Natural killer cell (primary cell): Measurements from ENCODE around the gene BMP8A. TPM values are rescaled to one million over a fixed set of nuclear protein-coding genes. Genes with fewer than 3 reads are reported as not detected.
"Not testable (repeated sequence)": the region's sequence is repeated elsewhere in the genome, so short reads cannot be mapped to it uniquely, and the experiment has no call there.

Experiments
- ATAC-seq, 3 donors: fragments of 150-1000 bp in 2 of 3; fragments of 200-7000 bp in 1 of 3; cut with Tn5 transposase; 1 replicate in 1 of 3; 2 replicates in 2 of 3; pipeline ENCODE4 v1.10.0; 2021; ENCODE audit warnings: mild to moderate bottlenecking in 2 of 3, moderate library complexity in 2 of 3
- DNase-seq, 2 donors: peaks; one replicate each; pipeline versions ENCODE4 v3.0.0 to v3.0.0-alpha.2; 2013 to 2021; ENCODE audit warnings: mixed read lengths in 1 of 2
- H3K27ac ChIP-seq: one replicate; pipeline ENCODE4 v1.5.1; 2013; ENCODE audit warnings: mild to moderate bottlenecking, low read length
- H3K27me3 ChIP-seq: one replicate; pipeline ENCODE4 v1.6.1; 2013; ENCODE audit warnings: low read length; ENCODE audit not compliant: control insufficient read depth, insufficient read depth
- H3K36me3 ChIP-seq: one replicate; pipeline ENCODE4 v1.6.1; 2013; ENCODE audit warnings: low read length; ENCODE audit not compliant: control insufficient read depth, insufficient read depth
- H3K4me1 ChIP-seq: one replicate; pipeline ENCODE4 v1.6.1; 2013; ENCODE audit warnings: low read length; ENCODE audit not compliant: control insufficient read depth, insufficient read depth
- H3K4me3 ChIP-seq: one replicate; pipeline ENCODE4 v1.5.1; 2013; ENCODE audit warnings: low read length
- H3K9me3 ChIP-seq: one replicate; pipeline ENCODE4 v1.6.1; 2013; ENCODE audit warnings: low read length; ENCODE audit not compliant: control insufficient read depth, insufficient read depth
- H3K27ac Mint-ChIP-seq, 2 donors: one replicate each; pipeline ENCODE4 v1.8.0; 2022; ENCODE audit warnings: mild to moderate bottlenecking in 2 of 2, mixed read lengths in 2 of 2, moderate library complexity in 1 of 2
- H3K27me3 Mint-ChIP-seq, 2 donors: one replicate each; pipeline ENCODE4 v1.8.0; 2022; ENCODE audit warnings: low read depth in 2 of 2, mixed read lengths in 2 of 2
- H3K36me3 Mint-ChIP-seq: one replicate; pipeline ENCODE4 v1.8.0; 2022; ENCODE audit warnings: mixed read lengths
- H3K4me1 Mint-ChIP-seq, 2 donors: one replicate each; pipeline ENCODE4 v1.8.0; 2022; ENCODE audit warnings: mixed read lengths in 2 of 2
- H3K4me3 Mint-ChIP-seq: one replicate; pipeline ENCODE4 v1.8.0; 2022; ENCODE audit warnings: mild to moderate bottlenecking, moderate library complexity, mixed read lengths
- H3K9me3 Mint-ChIP-seq, 2 donors: one replicate each; pipeline ENCODE4 v1.8.0; 2022; ENCODE audit warnings: mixed read lengths in 2 of 2
- CTCF ChIP-seq: fragments of 200-600 bp; IDR thresholded peaks from one replicate; pipeline ENCODE4 v1.8.0; 2022; ENCODE audit warnings: antibody characterized with exemption
- WGBS: methylation state at CpG from one replicate; pipeline ENCODE4 v1.1.7; 2013; ENCODE audit warnings: missing lambda C conversion rate; ENCODE audit not compliant: insufficient coverage; 5-methylcytosine and 5-hydroxymethylcytosine counted together
- intact Hi-C: fragments of 100-400 bp; cut with micrococcal nuclease; formaldehyde crosslinking; loops from one replicate; pipeline ENCODE4 v1.14.2; 2022
- total RNA-seq, 4 donors: library from RNA; stranded (reverse); fragments of 120-200 nt in 1 of 4; gene quantifications; one replicate each; pipeline versions ENCODE4 v1.2.3 to v1.2.4, GENCODE V29; 2013 to 2022

Gene BMP8A
- total RNA-seq, 3 donors from 2014 or later (not counting 1 experiment from before 2014, with no cell fraction given): 0.29 to 1.6 (median 0.40) TPM

- ATAC-seq: no peak
- no peaks in the 10 kb centered on the region for H3K4me1 ChIP-seq
- H3K27ac Mint-ChIP-seq: no peak overlapping the region
These were observed 8.2 kb downstream of the BMP8A start for GRCh38 chr1:39499668-39500067.

DNA sequence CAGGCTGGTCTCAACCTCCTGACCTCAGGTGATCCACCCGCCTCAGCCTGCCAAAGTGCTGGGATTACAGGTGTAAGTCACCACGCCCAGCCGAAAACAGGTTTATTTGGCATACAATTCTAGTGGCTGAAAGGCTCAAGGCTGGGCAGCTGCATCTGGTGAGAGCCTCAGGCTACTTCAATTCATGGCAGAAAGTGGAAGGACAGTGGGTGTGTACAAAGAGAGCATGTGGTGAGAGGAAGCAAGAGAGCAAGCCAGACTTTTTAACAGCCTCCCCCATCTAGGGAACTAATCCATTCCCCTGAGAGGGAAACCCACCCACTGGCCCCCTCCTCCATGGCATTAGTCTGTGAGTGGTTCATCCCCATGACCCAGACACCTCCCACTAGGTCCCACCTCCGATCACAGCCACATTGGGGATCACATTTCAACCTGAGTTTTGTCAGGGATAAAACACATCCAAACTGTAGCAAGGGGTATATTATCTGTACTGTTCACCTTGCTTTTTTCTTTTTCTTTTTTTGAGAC, 9.5 kb downstream of the BMP8A start:
- intact Hi-C loops: no loop called here
- Histone ChIP-seq H3K27ac (no peak overlapping the region), H3K27me3 (no peaks in the 10 kb centered on the region), H3K4me1 (no peaks in the 10 kb centered on the region), H3K9me3 (no peaks in the 10 kb centered on the region), H3K36me3 (no peaks in the 10 kb centered on the region), H3K4me3 (no peak overlapping the region)
- Mint-ChIP-seq H3K9me3 (no peaks in the 10 kb centered on the region), H3K27ac (no peak overlapping the region), H3K36me3 (no peaks in the 10 kb centered on the region), H3K4me3 (no peak overlapping the region), H3K4me1 (no peaks in the 10 kb centered on the region), H3K27me3 (peaks cover 0 to 3% of the 10 kb centered on the region in 2 donors)
- DNase-seq: no peak
- 90% methylated on average over 4 of the region's 4 CpGs for WGBS
- ATAC-seq: no peak
- no peak for TF ChIP-seq CTCF

More at GRCh38 chr1:39499668-39500067, 8.2 kb downstream of the BMP8A start:
- H3K27me3 Mint-ChIP-seq: peaks cover 0 to 3% of the 10 kb centered on the region in 2 donors
- Histone ChIP-seq H3K27me3 (no peaks in the 10 kb centered on the region), H3K27ac (no peak overlapping the region), H3K4me3 (no peak overlapping the region), H3K36me3 (no peaks in the 10 kb centered on the region), H3K9me3 (no peaks in the 10 kb centered on the region)
- no peak for DNase-seq
- no peaks in the 10 kb centered on the region for H3K4me1 Mint-ChIP-seq
- intact Hi-C loops: no loop called here
- no peaks in the 10 kb centered on the region for H3K9me3 Mint-ChIP-seq
- no peak overlapping the region for H3K4me3 Mint-ChIP-seq
- H3K36me3 Mint-ChIP-seq: no peaks in the 10 kb centered on the region
- 88% methylated on average over 5 of the region's 5 CpGs for WGBS
- no peak for TF ChIP-seq CTCF

DNA sequence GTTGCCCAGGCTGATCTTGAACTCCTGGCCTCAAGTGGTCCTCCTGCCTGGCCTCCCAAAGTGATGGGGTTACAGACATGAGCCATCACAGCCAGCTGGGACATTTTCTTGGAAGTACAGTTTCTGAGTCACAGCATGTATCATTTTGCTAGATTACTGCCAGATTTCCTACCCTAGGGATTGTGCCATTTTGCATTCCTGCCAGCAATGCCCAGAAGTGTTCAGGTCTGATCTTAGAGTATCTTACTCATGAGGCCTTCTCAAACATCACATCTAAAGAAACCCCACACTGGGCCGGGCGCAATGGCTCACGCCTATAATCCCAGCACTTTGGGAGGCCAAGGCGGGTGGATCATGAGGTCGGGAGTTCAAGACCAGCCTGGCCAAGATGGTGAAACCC, 10.2 kb downstream of the BMP8A start:
- H3K9me3 ChIP-seq: no peaks in the 10 kb centered on the region
- TF ChIP-seq CTCF: no peak
- Mint-ChIP-seq H3K27me3 (peaks cover 0 to 3% of the 10 kb centered on the region in 2 donors), H3K4me1 (no peaks in the 10 kb centered on the region), H3K9me3 (no peaks in the 10 kb centered on the region), H3K27ac (no peak overlapping the region), H3K4me3 (no peak overlapping the region), H3K36me3 (no peaks in the 10 kb centered on the region)
- WGBS: 77% methylated on average over 5 of the region's 5 CpGs
- DNase-seq: no peak
- no peaks in the 10 kb centered on the region for H3K27me3 ChIP-seq
- ATAC-seq: no peak
- H3K27ac ChIP-seq: no peak overlapping the region
- no peaks in the 10 kb centered on the region for H3K4me1 ChIP-seq
- intact Hi-C loops: no loop called here
- no peaks in the 10 kb centered on the region for H3K36me3 ChIP-seq
- H3K4me3 ChIP-seq: no peak overlapping the region

- not testable (repeated sequence) for H3K4me3 ChIP-seq, H3K36me3 Mint-ChIP-seq
- WGBS: 90% methylated on average over 7 of the region's 9 CpGs
These were observed 13.0 kb downstream of the BMP8A start for GRCh38 chr1:39504436-39504835.

More at GRCh38 chr1:39504436-39504835, 13.0 kb downstream of the BMP8A start:
- H3K9me3 ChIP-seq, H3K27ac Mint-ChIP-seq, H3K27me3 ChIP-seq, H3K4me1 Mint-ChIP-seq, H3K9me3 Mint-ChIP-seq, ATAC-seq, intact Hi-C loops, H3K36me3 ChIP-seq, H3K4me3 Mint-ChIP-seq, H3K27ac ChIP-seq, DNase-seq: not testable (repeated sequence)
- peaks cover 0 to 17% of the 10 kb centered on the region in 2 donors for H3K27me3 Mint-ChIP-seq
- peaks cover 13% of the 10 kb centered on the region for H3K4me1 ChIP-seq
